ENCODE results near the gene SORL1.

DNA sequence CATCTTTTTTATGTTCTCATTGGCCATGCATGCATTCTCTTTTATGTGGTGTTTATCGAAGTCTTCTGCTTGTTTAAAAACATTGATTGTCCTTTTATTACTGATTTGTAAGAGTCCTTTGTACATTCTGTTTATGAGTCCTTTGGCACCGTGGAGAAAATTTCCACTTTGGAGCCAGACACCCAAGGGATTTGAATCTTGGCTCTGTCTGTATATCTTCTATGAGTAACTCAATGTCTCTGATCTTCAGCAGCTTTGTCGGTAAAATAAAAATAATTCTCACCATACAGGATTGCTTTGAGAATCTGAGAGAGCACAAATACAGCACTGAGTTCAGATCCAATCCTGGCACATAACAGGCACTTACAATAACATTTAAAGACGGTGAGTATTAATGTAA lies 12.8 kb upstream of the SORL1 start:
- TF ChIP-seq, protein P1, sequence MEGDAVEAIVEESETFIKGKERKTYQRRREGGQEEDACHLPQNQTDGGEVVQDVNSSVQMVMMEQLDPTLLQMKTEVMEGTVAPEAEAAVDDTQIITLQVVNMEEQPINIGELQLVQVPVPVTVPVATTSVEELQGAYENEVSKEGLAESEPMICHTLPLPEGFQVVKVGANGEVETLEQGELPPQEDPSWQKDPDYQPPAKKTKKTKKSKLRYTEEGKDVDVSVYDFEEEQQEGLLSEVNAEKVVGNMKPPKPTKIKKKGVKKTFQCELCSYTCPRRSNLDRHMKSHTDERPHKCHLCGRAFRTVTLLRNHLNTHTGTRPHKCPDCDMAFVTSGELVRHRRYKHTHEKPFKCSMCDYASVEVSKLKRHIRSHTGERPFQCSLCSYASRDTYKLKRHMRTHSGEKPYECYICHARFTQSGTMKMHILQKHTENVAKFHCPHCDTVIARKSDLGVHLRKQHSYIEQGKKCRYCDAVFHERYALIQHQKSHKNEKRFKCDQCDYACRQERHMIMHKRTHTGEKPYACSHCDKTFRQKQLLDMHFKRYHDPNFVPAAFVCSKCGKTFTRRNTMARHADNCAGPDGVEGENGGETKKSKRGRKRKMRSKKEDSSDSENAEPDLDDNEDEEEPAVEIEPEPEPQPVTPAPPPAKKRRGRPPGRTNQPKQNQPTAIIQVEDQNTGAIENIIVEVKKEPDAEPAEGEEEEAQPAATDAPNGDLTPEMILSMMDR (IDR thresholded peaks at IDR 0.05): no peak
- TF ChIP-seq EZH2phosphoT487 (IDR thresholded peaks at IDR 0.05) (no peak), EZH2 (IDR thresholded peaks at IDR 0.05) (no peak)
